MCF 10A (cell line): ENCODE results near the gene ITGB1. TPM values are rescaled to one million over a fixed set of nuclear protein-coding genes. Genes with fewer than 3 reads are reported as not detected.
"Not testable (repeated sequence)": the region's sequence is repeated elsewhere in the genome, so short reads cannot be mapped to it uniquely, and the experiment has no call there.

Experiments
- BruUV-seq: library from RNA; stranded (reverse); fragments of 400-500 nt; replicated peaks from 2 replicates; lab custom pipeline; 2021; lab: Mats Ljungman, UMichigan
- CTCF ChIA-PET: fragments of 300-600 bp; sonication (Branson Sonifier 250); formaldehyde crosslinking; extraction: SDS; loops from one replicate; lab custom pipeline; 2021; ENCODE audit warnings: antibody characterized with exemption, inconsistent platforms; lab: Yijun Ruan, JAX
- POLR2A ChIA-PET: fragments of 300-600, 350-650 bp; sonication (Branson Sonifier 250); formaldehyde crosslinking; extraction: SDS; loops from one replicate; lab custom pipeline; 2020; ENCODE audit warnings: antibody characterized with exemption, inconsistent platforms; lab: Yijun Ruan, JAX
- DNase-seq: peaks from one replicate; pipeline ENCODE4 v3.0.0-alpha.2; 2018; ENCODE audit not compliant: unreplicated experiment
- H3K27ac Mint-ChIP-seq: one replicate; pipeline ENCODE4 v1.8.0; 2022; ENCODE audit warnings: mild to moderate bottlenecking, low read depth, mixed read lengths; ENCODE audit not compliant: unreplicated experiment
- H3K27me3 Mint-ChIP-seq: one replicate; pipeline ENCODE4 v1.8.0; 2022; ENCODE audit warnings: mixed read lengths; ENCODE audit not compliant: insufficient read depth, unreplicated experiment
- H3K36me3 Mint-ChIP-seq: one replicate; pipeline ENCODE4 v1.8.0; 2022; ENCODE audit warnings: mild to moderate bottlenecking, moderate library complexity, mixed read lengths; ENCODE audit not compliant: insufficient read depth, unreplicated experiment
- H3K4me1 Mint-ChIP-seq: one replicate; pipeline ENCODE4 v1.8.0; 2022; ENCODE audit warnings: mixed read lengths; ENCODE audit not compliant: insufficient read depth, unreplicated experiment
- H3K4me3 Mint-ChIP-seq: one replicate; pipeline ENCODE4 v1.8.0; 2022; ENCODE audit warnings: mild to moderate bottlenecking, moderate library complexity, mixed read lengths; ENCODE audit not compliant: unreplicated experiment
- H3K9me3 Mint-ChIP-seq: one replicate; pipeline ENCODE4 v1.8.0; 2022; ENCODE audit warnings: mixed read lengths; ENCODE audit not compliant: unreplicated experiment
- intact Hi-C: fragments of 100-400 bp; cut with micrococcal nuclease; formaldehyde crosslinking; loops from 2 replicates; pipeline ENCODE4 v1.14.1; 2022
- total RNA-seq: library from RNA; stranded (reverse); gene quantifications from 2 replicates; pipeline ENCODE4 v1.2.3, GENCODE V29; 2022
- TF ChIP-seq, protein P1 (sequence below): fragments of 200-600 bp; IDR thresholded peaks from one replicate; pipeline ENCODE4 v1.8.0; 2022; ENCODE audit warnings: antibody characterized with exemption, mild to moderate bottlenecking; ENCODE audit not compliant: unreplicated experiment

ITGB1 gene
- total RNA-seq, 1 experiment from 2014 or later, result 703 TPM

DNA sequence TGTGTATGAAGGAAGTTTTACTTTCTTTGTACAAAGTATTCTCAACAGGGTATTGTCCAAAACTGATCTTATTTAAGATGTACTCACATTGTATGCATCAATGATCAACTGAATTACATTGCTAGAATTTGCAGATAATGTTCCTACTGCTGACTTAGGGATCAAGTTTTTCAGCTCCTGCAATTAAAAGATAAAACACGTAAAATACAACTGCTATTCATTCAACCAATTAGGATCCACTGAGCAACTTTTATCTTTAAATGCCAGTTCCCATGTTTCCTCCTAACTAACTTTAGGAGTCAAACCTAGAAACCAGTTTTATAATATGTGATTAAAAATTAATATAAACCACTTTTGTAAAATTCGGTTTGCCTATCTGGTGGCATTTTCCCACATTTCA lies 35.9 kb downstream of the ITGB1 start:
- Mint-ChIP-seq H3K36me3 (peaks cover 96% of the 10 kb centered on the region), H3K9me3 (no peaks in the 10 kb centered on the region)
- no TSS peak for BruUV-seq

DNA sequence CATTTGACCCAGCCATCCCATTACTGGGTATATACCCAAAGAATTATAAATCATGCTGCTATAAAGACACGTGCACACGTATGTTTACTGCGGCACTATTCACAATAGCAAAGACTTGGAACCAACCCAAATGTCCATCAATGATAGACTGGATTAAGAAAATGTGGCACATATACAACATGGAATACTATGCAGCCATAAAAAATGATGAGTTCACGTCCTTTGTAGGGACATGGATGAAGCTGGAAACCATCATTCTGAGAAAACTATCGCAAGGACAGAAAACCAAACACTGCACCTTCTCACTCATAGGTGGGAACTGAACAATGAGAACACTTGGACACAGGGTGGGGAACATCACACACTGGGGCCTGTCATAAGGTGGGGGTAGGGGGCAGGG lies 40.2 kb downstream of the ITGB1 start:
- H3K9me3 Mint-ChIP-seq, H3K27me3 Mint-ChIP-seq, BruUV-seq, H3K4me1 Mint-ChIP-seq, DNase-seq, H3K4me3 Mint-ChIP-seq, CTCF ChIA-PET, intact Hi-C loops, H3K27ac Mint-ChIP-seq: not testable (repeated sequence)
- POLR2A ChIA-PET, result interaction anchor here (1.4 kb wide), 1 partner anchor 39 kb away, joined by 3 read pairs; no protein-coding TSS in a partner anchor
- H3K36me3 Mint-ChIP-seq, result peaks cover 94% of the 10 kb centered on the region

More for the DNA sequence above, 35.9 kb downstream of the ITGB1 start:
- TF ChIP-seq, protein P1, sequence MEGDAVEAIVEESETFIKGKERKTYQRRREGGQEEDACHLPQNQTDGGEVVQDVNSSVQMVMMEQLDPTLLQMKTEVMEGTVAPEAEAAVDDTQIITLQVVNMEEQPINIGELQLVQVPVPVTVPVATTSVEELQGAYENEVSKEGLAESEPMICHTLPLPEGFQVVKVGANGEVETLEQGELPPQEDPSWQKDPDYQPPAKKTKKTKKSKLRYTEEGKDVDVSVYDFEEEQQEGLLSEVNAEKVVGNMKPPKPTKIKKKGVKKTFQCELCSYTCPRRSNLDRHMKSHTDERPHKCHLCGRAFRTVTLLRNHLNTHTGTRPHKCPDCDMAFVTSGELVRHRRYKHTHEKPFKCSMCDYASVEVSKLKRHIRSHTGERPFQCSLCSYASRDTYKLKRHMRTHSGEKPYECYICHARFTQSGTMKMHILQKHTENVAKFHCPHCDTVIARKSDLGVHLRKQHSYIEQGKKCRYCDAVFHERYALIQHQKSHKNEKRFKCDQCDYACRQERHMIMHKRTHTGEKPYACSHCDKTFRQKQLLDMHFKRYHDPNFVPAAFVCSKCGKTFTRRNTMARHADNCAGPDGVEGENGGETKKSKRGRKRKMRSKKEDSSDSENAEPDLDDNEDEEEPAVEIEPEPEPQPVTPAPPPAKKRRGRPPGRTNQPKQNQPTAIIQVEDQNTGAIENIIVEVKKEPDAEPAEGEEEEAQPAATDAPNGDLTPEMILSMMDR, result no peak
- CTCF ChIA-PET, result no interaction called here
- Mint-ChIP-seq H3K4me1 (peaks cover 13% of the 10 kb centered on the region), H3K27me3 (no peaks in the 10 kb centered on the region), H3K4me3 (no peak overlapping the region), H3K27ac (no peak overlapping the region)
- intact Hi-C loops, result no loop called here
- POLR2A ChIA-PET, result interaction anchor here (0.7 to 1.0 kb wide), 2 partner anchors 14 to 88 kb away, joined by 3 read pairs; no protein-coding TSS in a partner anchor
- DNase-seq, result no peak

DNA sequence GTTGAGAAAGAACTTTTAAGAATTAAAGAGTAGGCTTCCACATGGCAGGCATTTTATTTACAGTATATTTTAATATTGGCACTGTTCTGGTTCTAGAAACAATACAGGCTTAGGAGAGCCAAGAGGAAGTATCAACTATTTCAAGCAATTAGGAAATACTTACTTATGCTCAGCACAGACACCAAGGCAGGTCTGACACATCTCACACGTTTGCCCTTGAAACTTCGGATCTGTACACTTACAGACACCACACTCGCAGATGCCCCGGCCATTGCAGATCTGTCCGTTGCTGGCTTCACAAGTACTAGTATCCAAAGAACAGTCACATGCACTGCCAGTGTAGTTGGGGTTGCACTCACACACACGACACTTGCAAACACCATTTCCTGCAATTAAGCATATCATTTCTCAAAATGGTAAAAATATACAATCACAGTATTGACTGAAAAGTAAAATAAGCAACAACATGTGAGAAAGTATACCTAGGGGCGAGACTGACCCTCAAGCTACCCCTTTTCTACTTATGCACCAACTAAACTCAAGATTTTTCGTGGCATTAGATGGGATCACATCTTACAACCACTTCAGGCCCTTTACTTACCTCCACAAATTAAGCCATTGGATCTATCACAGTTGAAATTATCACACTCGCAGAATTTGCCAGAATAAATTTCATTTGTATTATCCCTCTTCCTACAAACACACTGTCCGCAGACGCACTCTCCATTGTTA lies 46.6 kb downstream of the ITGB1 start:
- TSS peak; percentile 65 for BruUV-seq

DNA sequence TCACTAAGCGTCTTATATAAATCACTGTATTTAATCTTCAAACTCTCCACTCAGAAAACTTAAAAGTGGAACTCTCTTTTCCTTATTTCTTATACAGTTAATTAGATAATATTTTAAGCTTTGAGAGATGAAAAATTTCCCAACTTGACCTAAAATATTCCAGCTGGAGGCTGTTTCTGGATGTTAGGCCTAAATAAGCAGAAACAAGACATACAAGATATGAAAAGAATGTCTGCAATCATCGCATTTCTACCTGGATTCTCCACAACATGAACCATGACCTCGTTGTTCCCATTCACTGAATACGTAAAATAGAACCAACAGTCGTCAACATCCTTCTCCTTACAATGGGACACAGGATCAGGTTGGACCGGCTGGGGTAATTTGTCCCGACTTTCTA lies 48.1 kb downstream of the ITGB1 start:
- Mint-ChIP-seq H3K36me3 (peaks cover 99% of the 10 kb centered on the region), H3K27ac (peak overlapping the region; percentile 19)
- intact Hi-C loops, H3K27me3 Mint-ChIP-seq, H3K9me3 Mint-ChIP-seq, H3K4me1 Mint-ChIP-seq, BruUV-seq, H3K4me3 Mint-ChIP-seq, DNase-seq: not testable (repeated sequence)
- ChIA-PET POLR2A (interaction anchor here (0.7 to 3.2 kb wide), 7 partner anchors 16 to 1247 kb away, joined by 3 to 8 read pairs (median 4); no protein-coding TSS in a partner anchor), CTCF (interaction anchor here (0.7 kb wide), 1 partner anchor 23 kb away, joined by 3 read pairs; no protein-coding TSS in a partner anchor)

More for the DNA sequence above, 46.6 kb downstream of the ITGB1 start:
- TF ChIP-seq, protein P1, result no peak
- no peak for DNase-seq
- Mint-ChIP-seq H3K27ac (no peak overlapping the region), H3K9me3 (no peaks in the 10 kb centered on the region), H3K4me1 (peaks cover 5% of the 10 kb centered on the region), H3K27me3 (no peaks in the 10 kb centered on the region), H3K4me3 (no peak overlapping the region), H3K36me3 (peaks cover 99% of the 10 kb centered on the region)
- ChIA-PET CTCF (no interaction called here), POLR2A (no interaction called here)
- intact Hi-C loops, result no loop called here

DNA sequence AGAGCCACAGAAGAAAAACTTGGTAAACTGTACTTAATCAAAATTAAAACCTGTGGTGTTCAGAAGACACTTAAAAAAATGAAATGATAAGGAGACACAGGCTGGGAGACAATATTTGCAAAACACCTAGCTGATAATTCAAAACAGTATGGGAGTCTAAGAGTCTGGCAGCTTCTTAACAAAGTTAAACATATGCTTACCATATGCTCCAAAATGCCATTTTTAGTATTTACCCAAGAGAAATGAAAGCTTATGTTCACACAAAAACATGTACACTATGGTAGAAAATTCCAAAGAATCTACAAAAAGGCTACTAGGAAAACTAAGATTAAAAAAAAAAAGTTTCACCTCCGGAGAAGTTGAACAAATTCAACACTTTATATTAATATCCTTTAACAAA lies 48.6 kb downstream of the ITGB1 start:
- Mint-ChIP-seq H3K9me3 (no peaks in the 10 kb centered on the region), H3K27me3 (no peaks in the 10 kb centered on the region), H3K27ac (peak overlapping the region; percentile 71), H3K36me3 (peaks cover 99% of the 10 kb centered on the region), H3K4me1 (peaks cover 5% of the 10 kb centered on the region), H3K4me3 (no peak overlapping the region)
- TF ChIP-seq, protein P1, result no peak
- intact Hi-C loops, result no loop called here
- POLR2A ChIA-PET, result interaction anchor here (0.8 to 3.2 kb wide), 7 partner anchors 17 to 103 kb away, joined by 3 to 8 read pairs (median 5); no protein-coding TSS in a partner anchor
- no TSS peak for BruUV-seq
- CTCF ChIA-PET, result interaction anchor here (0.7 kb wide), 1 partner anchor 23 kb away, joined by 3 read pairs; no protein-coding TSS in a partner anchor
- DNase-seq, result no peak
